ENCODE data around the gene ATP2C1.

The ATP2C1 gene

DNA sequence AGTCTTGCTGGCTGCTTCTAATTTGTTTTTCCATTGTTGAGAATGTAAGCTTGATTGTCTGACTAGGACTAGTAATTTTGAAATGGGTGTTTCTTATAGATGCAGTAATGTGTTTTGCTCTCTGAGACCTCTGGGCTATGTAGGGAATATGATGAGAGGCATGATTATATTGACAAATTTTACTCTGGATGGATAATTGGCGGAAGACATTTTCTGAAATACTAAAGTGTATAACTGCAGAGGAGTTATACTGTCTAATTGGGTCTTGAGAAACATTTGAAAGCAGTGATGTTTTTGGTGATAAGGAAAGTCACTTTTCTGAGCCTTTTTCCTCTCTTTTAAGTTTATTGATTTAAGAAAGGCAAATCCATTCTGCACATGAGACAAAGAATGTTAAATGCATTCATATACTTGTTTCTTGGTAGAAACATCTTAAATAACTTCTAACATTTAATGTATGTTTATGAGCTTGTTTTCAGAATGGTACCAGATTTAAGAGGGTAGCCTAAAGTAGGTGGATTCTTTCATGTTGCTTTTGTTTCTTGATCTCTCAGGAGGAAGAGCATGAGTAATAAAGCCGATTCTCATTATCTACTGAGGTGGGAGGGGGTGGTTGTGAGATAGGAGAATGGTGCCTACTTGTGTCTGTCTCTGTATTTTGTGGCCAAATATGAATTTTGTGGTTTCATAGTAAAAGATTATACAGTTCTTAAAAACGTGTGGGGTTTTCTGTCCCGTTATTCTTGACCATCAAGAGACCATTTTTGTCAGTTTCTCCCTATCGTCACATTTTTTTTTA is 2.0 kb downstream of the ATP2C1 start:
- DNase-seq, result no peak

DNA sequence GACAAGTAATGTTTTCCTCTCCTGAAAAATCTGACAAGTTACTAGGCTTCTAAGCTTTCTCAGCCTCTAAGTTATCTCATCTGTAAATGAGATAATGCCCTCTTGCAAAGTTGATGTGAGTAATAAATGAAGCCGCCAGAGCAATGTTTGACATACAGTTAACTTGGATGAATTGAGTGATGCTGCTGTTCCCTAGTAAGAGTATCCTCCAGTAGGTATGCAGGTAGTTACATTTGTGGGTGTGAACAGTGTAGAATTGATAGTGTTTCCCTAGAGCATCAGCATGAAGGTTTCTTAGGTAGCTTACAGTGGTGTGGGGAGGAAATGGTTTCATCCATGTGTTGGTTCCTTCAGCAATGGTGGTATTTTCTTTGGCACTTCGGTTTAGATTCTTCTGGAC is 3.4 kb downstream of the ATP2C1 start:
- DNase-seq, result no peak

DNA sequence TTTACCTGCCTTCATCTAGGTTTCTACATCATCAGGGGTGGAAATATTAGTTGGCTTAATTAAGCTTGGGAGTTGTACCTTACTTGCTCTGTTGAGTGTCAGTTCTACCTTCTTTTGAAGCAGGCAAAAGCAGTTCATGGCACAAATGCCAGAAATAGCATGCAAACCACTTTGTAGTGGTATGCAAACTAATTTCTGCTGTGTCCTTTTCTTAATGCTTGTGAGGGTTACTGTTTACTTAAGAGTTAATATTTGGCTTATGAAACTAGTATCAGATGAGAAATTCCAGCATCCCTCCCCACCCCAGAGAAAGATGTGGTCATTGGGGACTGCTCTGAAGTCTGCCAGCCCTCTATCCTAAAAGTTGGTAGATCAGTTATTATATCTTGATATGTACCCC is 7.1 kb downstream of the ATP2C1 start:
- DNase-seq, result peak; percentile 55

DNA sequence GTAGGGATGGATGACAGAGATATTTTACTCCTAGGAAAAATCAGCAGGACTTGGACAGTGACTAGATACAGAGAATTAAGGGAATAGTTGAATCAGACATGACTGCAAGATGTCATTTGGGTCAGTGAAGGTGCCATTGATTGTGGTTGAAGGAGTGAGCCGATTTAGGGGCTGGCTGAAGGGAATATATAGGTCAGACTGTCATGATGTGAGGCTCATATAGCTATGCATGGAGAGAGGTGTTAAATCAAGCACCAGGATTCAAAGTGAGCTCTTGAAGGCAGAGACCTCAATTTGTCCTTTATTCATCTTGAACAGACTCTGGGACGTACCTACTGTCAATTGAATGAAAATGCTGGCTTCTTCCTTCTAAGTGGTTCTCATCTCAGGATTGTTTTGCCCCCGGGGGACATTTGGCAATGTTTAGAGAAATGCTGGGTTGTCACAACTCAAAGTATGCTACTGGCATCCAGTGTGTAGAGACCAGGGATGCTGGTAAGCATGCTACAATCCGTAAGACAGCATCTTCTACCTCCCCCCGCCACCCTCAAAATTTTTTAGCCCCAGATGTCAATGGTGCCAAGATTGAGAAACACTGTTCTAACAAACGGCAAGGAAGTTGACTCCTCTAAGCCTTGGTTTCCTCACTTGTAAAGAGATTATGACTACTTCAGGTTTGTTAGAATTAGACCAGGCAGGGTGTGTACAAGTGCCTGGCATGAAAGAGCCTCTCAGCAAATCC is 7.8 kb downstream of the ATP2C1 start:
- DNase-seq, result no peak

DNA sequence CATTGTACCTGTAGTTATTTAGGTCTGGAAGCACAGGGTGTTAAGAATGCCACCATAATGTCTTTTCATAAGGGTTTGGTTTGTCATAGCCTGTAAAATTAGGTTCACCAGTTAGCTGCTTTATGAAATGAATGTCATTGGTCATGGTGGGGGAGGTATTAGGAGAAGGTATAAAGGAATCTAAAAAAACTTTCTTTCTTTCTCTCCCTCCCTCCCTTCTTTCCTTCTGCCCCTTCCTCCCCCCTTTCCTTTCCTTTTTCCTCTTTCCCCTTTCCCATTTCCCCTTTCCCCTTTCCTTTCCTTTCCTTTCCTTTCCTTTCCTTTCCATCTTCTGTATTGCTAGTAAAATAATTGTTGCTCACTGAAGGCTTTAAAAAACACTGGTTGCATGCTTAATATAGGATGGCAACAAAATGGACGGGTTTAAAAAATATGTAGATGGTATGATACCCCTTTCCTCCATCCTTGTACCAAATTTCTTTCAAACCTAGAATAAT is 9.6 kb downstream of the ATP2C1 start:
- DNase-seq, result no peak

DNA sequence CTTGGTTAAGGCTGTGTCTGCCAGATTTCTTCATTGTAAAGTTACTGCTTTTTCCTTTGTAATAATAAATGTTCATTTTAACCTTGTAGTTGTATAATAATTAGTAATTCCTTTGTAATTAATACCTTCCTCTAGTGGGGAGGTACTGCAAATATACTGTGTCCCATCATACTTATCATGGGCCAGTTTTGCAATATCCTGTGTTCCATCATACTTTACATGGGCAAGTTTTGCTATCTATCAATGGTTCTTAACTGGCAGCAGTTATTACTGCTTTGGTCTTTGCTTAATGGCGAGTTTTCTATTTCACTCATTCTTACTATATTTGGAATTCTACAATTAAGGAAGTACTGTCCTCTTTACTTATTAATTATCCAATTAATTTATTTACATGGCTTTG is 10.6 kb downstream of the ATP2C1 start:
- no peak for DNase-seq

DNA sequence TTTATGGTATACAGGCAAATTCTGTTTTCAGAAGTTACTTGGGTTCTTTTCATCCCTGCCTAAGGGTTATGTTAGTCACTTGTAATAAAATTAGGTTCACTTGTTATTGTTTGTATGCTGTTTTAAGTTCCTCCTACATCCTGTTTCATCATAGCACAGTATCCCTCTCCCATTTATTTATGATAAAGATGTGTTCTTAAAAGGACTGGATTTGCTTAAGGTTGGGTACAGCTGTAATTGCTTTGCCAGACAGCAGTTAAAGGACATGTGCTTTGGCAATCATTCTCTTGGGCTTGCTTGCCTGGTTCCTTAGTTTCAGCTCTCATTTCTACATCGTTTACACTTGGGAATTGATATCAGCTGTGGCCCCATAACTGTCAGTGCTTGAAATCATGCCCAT is 11.7 kb downstream of the ATP2C1 start:
- peak; percentile 62 for DNase-seq

DNA sequence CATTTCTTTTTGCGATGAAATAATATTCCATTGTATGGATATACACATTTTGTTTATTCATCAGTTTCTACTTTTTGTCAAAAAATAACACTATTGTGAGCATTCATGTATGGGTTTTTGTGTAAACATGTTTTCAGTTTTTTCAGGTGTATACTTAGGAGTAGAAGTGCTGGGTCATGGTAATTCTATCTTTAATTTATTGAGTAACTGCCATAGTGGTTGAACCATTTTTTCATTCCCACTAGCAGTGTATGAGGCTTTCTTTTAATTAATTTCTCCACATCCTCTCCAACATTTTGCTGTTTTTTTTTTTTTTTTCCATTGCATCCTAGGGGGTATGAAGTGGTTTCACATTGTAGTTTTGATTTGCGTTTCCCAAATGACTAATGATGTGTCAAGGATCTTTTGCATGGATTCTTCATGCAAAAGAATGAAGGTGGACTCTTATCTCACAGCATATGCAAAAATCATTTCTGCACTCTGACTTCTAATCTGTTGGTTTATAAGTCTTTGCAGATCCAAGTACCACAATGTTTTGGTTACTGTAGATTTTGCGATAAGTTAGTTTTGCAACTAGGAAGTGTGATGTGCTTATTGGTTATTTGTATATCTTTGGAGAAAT is 12.6 kb downstream of the ATP2C1 start:
- DNase-seq, result peak; percentile 95

DNA sequence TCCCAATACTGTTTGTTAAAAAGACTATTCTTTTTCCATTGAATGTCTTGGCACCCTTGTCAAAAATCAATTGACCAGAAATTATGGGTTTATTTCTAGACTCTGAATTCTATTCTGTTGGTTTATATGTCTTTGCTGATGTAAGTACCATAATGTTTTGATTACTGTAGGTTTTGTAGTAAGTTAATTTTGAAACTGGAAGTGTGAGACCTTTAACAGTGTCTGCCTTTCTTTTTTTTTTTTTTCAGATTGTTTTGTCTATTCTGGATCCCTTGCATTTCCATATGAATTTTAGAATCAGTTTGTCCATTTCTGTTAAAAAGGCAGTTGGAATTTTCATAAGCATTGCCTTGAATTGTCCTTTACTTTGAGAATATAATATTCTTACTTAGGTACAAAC is 13.6 kb downstream of the ATP2C1 start:
- no peak for DNase-seq

DNA sequence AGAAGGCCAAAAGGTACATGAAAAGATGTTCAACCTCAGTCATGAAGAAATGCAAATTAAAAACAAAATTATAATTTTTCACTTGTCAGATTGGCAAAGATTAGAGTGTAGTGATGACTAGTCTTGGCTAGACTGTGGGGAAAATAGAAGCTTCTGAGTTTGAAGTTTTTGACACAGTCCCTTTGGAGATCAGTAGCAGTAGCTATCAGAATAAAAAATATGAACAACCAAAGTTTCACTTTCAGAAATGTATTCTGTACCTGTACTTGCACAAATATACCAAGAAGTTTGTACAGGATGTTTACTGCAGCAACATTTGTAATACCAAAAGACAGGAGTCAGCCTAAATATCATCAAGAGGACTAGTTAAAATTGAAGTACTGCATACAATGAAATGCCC is 14.1 kb downstream of the ATP2C1 start:
- DNase-seq, result no peak

DNA sequence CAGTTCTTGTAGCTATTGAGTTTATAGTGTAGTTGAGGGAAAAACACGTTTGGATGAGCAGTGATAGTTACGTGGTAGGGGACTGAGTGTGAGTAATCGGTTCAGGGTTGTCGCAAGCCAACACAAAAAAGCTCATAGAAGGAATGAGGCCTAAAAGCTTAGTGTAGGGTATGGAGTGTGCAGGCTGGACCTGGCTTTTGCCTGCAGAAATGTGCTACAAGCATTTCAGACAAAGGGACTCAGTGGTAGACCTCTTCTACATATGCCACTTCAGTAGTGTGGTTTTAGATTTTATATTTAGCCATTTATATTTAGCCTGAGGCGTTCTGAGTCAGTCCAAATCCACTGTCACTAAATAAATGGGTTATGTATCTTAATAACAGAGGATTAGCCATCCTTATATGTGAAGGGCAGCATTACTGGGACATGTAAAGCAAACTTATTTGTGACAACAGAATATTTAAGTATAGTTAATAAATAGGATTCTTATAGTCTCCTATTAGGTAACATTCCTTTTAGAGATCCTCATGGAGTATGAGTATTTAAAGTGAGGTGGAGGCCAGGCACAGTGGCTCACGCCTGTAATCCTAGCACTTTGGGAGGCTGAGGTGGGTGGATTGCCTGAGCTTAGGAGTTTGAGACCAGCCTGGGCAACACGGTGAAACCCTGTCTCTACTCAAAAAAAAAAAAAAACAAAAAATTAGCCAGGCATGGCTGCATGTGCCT is 21.8 kb downstream of the ATP2C1 start:
- DNase-seq, result no peak

DNA sequence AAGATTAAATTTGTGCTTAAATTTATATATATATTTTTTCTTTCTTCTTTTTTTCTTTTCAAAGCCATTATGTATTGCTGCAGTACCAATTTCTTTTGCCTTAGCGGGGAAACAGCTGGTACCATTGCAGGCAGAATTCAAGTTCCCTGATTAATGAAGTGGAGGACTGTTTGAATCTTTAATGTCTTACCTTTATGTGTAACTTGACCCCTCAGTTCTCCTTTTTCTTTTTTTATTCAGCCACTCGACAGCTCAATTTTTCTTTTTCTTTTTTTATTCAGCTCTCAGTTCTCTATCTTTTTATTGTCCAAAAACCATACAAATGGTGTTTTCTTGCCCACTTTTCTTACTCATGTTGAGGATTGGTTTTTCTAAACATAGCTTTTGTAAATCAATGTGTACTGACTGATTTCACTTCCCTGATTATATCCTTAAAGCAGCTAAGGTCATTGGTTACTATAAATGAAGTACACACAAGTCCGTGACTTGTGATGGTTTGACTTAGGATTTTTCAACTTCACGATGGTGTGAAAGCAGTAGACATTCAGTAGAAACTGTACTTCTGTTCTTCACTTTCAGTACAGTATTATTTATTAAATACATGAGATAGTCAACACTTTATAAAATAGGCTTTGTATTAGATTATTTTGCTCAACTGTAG is 22.8 kb downstream of the ATP2C1 start:
- DNase-seq, result no peak

DNA sequence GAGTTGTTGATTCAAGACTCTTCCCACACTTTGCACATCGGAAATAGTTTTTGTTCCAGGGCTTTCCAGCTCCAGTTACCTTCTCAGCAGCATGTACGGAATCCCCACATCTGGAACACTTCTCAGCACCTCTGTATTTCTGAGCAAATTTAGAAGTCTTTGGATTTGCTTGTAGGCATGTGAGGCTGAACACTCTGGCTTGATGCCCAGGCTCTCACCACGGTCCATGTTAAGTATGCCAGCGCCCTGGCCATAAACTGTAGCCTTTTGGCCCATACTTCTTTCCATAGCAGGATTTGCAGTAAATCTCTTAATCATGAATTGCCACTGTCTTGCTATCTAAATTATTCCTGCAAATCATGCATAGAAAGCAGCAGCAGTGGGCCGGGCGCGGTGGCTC is 24.4 kb downstream of the ATP2C1 start:
- DNase-seq, result no peak

DNA sequence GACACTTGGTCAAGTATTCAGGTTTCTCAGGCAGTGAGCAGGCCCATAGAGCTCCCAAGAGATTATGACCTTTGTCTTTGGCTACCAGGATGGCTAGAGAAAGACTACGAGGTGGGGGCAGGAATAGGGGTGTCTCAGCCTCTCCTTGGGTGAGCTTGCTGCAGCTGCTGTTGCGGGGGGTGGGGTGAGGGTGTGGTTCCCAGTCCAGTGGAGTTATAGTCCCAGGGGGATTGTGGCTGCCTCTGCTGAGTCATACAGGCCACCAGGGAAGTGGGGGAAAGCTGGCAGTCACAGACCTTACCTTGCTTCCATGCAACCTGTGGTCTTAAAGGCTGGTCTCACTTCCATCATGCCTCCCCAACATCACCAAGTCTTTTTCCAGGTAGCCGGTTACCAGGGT is 31.7 kb downstream of the ATP2C1 start:
- no peak for DNase-seq

DNA sequence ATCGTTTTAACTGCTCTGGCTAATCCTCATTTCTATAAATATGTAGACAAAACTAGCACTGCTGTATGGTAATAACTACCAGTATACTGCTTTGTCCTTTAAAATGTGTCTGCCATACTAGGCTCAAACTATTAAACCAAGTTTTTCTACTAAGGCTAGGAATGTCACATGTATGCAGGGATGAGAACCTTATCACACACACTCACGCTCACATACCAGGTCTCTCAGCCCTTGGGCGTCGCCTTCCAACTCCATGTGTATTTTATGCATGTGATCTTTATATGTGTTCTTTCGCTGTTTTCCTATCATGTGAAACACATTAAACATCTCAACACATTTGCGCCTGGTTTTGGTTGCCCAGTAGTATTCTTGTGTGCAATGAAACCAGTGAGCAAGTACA is 32.6 kb downstream of the ATP2C1 start:
- no peak for DNase-seq

DNA sequence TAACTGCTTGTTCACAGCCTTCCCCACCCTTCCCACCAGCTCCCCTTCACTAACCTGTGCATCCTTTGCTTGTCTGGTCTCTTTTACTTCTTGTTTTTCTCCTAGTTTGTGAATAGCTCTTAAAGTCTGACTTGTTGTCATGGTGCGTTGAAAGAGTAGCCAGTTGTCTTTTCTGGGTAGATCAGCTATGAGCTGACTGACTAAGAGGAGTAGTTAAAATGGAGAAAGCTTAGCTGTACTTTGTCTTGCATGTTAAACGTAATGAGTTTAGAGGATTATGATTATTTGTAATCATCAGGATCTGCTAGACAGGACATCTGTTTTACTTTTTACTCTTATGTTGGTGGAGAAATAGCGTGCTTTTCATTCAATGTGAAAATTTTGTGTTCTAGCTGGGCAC is 35.9 kb downstream of the ATP2C1 start:
- DNase-seq, result no peak

DNA sequence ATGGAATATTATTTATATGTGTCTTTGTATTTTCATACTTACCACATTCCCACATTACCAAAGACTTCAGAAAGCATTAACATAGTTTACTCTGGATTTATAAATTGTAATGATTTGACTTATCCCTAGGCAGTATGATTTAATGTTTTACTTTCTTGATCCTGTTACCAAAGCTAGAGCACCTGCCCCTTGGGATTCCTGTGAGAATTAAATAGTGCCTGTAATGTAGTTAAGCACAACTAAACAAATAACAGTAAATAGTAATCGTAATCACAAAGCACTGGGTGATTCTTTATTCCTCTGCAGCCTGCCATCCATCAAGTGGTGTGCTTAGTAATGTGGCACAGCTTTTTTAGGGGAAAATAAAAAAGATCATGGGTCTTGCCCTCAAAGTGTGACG is 39.1 kb downstream of the ATP2C1 start:
- DNase-seq, result no peak

DNA sequence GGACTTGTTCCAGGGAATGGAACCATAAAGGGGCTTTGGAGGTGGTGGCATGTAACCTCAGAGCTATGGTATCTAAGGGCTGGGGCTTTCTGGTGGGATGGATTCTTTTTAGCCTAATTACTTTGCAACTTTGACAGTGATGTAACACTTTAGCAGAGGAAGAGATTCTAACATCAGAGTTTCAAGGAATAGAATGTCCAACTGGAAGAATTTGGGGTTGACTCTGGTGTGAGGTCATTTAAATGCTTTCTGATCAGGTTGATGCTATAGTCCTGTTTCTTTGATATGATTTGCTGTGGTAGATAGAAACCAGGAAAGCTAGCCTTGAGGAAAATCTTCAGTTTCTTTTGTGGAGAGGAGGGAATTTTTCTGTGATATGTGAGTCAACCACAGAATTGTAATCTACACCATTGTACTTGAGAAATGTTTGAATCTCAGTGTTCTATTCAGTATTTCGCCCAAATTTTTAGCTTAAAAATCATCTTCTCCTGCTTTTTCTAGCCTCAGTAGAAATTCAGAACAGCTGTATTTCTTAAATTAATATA is 40.0 kb downstream of the ATP2C1 start:
- DNase-seq, result no peak

DNA sequence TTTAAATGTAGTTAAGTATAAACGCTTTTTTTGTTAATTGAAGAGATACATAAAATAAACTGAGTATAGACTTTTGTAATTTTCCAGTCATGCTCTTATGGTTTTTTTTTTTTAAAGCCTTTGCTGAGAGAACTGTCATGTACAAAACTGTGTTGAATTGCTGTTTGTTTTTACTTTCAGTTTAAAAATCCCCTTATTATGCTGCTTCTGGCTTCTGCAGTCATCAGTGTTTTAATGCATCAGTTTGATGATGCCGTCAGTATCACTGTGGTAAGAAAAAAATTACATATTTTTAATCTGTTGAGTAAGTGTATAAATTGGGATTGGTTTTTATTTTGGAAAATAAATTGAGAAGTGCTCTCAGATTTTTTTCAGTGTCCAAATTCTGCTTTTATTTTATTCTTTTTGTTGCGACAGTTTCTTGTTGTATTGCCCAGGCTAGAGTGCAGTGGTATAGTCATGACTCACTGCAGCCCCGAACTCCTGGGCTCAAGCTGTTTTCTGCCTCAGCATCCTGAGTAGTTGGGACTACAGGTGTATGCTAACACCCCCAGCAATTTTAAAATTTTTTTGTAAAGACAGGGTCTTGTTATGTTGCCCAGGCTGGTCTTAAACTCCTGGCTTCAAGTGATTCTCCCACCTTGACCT is 40.7 kb downstream of the ATP2C1 start:
- DNase-seq, result no peak

DNA sequence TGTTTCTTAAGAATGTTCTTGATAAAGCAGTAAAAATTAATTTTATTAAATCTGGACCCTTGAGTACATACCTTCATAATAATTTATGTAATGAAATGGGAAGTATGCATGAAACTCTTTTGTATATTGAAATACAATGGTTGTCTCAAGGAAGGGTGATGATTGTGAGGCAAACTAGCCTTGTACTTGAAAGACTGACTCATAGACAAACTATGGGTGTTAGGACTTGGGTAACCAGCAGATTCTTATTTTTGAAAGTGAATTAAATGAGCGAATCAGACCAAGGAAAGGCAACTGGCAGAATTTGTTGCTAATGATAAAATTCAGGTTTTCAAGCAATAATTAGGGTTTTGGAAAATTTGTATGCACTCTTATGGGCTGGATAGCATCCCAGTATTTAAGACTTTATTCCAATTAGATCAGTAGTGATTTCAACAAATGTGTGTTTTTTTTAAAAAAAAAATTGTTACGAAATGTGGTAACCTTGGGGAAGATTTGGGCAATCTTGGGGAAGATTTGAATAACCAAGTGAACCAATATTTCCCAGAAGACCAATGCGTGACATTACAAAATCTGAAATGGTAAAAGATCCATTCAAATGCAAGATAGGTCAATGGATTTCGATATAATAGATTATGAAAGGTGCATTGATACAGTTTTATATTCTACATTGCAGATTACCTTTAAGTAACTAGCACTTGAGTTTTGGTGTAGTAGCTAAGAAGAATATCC is 42.0 kb downstream of the ATP2C1 start:
- DNase-seq, result no peak

DNA sequence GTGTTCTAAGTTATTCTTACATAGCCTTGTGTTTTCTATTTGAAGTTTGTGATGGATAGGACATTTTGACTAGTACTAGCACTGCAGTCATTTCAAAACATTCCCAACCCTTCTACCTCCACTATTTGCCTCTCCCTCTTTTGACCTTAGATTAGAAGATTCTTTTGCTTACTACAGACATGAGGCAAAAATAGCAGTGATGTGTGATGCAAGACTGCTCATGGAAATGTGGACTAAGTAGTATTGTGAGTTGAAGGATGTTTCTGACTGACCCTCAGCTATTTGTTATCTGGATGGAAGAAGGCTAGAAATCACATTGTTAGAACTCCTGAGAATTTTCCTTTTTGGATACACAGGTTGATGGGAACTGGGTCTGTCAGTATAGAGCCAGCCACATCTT is 45.9 kb downstream of the ATP2C1 start:
- DNase-seq, result no peak

Data from NCI-H526 treated with DMSO at 0.1 percent for 48 hours (cell line).